HepG2 (cell line): ENCODE results near the gene DENND1C. TPM values are rescaled to one million over a fixed set of nuclear protein-coding genes. Genes with fewer than 3 reads are reported as not detected.
A peak's percentile ranks its signal among the peaks of the same experiment; 100 is the strongest.

Experiments used
- CENPX ChIP-seq: sonication (generic); formaldehyde crosslinking; IDR thresholded peaks from 2 replicates; pipeline ENCODE4 v1.9.0; 2021; ENCODE audit warnings: mild to moderate bottlenecking, missing genetic modification reagents, moderate library complexity
- CHD4 ChIP-seq: fragments of 200-600 bp; sonication (generic); IDR thresholded peaks from 2 replicates; pipeline ENCODE4 v1.7.0; 2017; ENCODE audit warnings: mild to moderate bottlenecking, low read length, borderline replicate concordance
- DNMT1 ChIP-seq: sonication (generic); formaldehyde crosslinking; IDR thresholded peaks from 2 replicates; pipeline ENCODE4 v1.5.1; 2020; ENCODE audit warnings: mild to moderate bottlenecking, missing genetic modification reagents
- DR1 ChIP-seq: sonication (generic); formaldehyde crosslinking; IDR thresholded peaks from 2 replicates; pipeline ENCODE4 v1.8.0; 2021; ENCODE audit warnings: mild to moderate bottlenecking, missing genetic modification reagents, inconsistent platforms
- HOXA7 ChIP-seq: sonication (generic); formaldehyde crosslinking; IDR thresholded peaks from 2 replicates; pipeline ENCODE4 v1.8.1; 2022; ENCODE audit warnings: mild to moderate bottlenecking, missing genetic modification reagents, moderate library complexity
- MXI1 ChIP-seq: IDR thresholded peaks from 3 replicates; pipeline ENCODE4 v1.6.1; 2012; ENCODE audit warnings: low read depth, low read length, inconsistent platforms, borderline replicate concordance
- MYC ChIP-seq: sonication (generic); formaldehyde crosslinking; IDR thresholded peaks from 2 replicates; pipeline ENCODE4 v1.9.0; 2021; ENCODE audit warnings: missing genetic modification reagents, borderline replicate concordance
- NR2F6 ChIP-seq, 2 experiments: IDR thresholded peaks; 2 replicates each; pipeline ENCODE4 v1.6.1; 2016; ENCODE audit warnings: antibody characterized with exemption in 1 of 2, mild to moderate bottlenecking in 1 of 2
- SAP130 ChIP-seq: IDR thresholded peaks from 2 replicates; pipeline ENCODE4 v1.6.1; 2016; ENCODE audit warnings: low read depth
- STAG1 ChIP-seq: sonication (generic); formaldehyde crosslinking; IDR thresholded peaks from 2 replicates; pipeline ENCODE4 v1.4.0; 2020; ENCODE audit warnings: missing genetic modification reagents
- TCF7L2 ChIP-seq: IDR thresholded peaks from 2 replicates; pipeline ENCODE4 v1.6.1; 2011; ENCODE audit warnings: mild to moderate bottlenecking, low read depth, low read length, moderate library complexity
- ZNF430 ChIP-seq: sonication (generic); formaldehyde crosslinking; IDR thresholded peaks from 2 replicates; pipeline ENCODE4 v1.9.0; 2021; ENCODE audit warnings: mild to moderate bottlenecking, missing genetic modification reagents
- ZNF563 ChIP-seq: sonication (generic); formaldehyde crosslinking; IDR thresholded peaks from 2 replicates; pipeline ENCODE4 v1.8.0; 2022; ENCODE audit warnings: mild to moderate bottlenecking, moderate library complexity, missing genetic modification reagents
- polyA plus RNA-seq, 8 experiments: library from polyadenylated mRNA; depleted of rRNA in 3 of 8; stranded (reverse) in 7 of 8; unstranded in 1 of 8; fragments of >200 nt; fragmentation: Illumina TruSeq in 4 of 8; extraction: Trizol in 4 of 8; gene quantifications; 2 replicates each; pipeline versions ENCODE4 v1.2.1 to v1.2.3, GENCODE V29; 2011 to 2016; ENCODE audit warnings: low read depth in 4 of 8, missing spikeins in 1 of 8, mixed read lengths in 1 of 8; ENCODE audit not compliant: insufficient read depth in 1 of 8
- total RNA-seq, 5 experiments: library from RNA; depleted of rRNA; stranded (reverse); fragments of >200 nt; fragmentation: Illumina TruSeq; extraction: Trizol; gene quantifications; 2 replicates each; pipeline ENCODE4 v1.2.3, GENCODE V29; 2016; ENCODE audit warnings: low read depth in 1 of 5
- TF ChIP-seq, protein P1 (sequence below): sonication (generic); formaldehyde crosslinking; IDR thresholded peaks from 2 replicates; pipeline ENCODE4 v1.5.1; 2020; ENCODE audit warnings: mild to moderate bottlenecking, missing genetic modification reagents, moderate library complexity
- TF ChIP-seq, protein P2 (sequence below): sonication (generic); formaldehyde crosslinking; conservative IDR thresholded peaks from 2 replicates; pipeline ENCODE4 v1.4.0; 2020; ENCODE audit warnings: mild to moderate bottlenecking, missing genetic modification reagents, moderate library complexity
- TF ChIP-seq, protein P3 (sequence below): sonication (generic); formaldehyde crosslinking; IDR thresholded peaks from 2 replicates; pipeline ENCODE4 v1.5.0; 2020; ENCODE audit warnings: mild to moderate bottlenecking, missing genetic modification reagents, moderate library complexity
- TF ChIP-seq, protein P4 (sequence below): sonication (generic); formaldehyde crosslinking; IDR thresholded peaks from 2 replicates; pipeline ENCODE4 v1.4.0; 2020; ENCODE audit warnings: missing genetic modification reagents

The DENND1C gene
- total and polyA plus RNA-seq, 2 of the 13 experiments (the other 11 are each of a cell fraction or from before 2014, with no cell fraction given), result 0.04 to 0.73 TPM

DNA sequence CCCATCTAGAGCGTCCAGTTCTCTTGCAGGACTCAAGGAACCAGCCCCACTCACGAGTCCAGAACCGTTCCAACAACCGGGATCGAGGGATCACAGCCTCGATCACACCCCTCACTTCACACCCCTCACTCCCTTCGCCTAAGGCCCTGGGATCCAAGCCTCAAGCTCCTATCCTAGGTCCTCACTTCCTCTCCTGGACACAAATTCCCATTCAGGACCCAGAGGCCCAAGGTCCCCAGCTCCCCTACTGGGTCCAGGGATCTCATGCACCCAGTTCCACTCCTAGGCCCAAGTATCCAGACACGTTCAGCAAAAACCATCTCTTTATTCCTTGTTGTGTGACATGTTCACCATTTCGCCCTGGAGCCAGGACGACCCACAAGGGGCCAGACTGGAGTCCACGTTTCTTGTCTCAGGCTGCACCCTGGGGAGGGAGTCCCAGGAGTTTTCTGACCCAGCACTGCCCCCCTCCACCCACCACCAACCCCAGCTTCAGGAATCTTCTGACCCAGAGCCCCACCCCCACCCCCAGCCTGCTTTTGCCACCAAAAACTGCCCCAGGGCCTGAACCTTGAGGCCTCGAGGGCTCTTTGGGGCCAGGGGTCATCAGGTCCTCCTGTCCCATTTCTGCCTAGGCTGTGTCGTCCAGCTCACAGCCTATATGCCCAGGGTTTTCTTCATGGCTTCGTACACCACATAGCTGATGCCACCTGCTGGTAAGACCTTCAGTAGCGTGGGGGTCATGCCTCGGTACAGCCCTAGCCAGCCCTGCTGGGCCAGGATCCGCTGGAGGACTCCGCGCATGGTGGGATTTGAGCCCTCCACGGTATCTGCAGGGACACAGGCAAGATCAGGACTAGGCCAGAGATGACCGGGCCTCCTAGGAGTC is 55.6 kb downstream of the DENND1C start (continued):
- TF ChIP-seq, protein P1, sequence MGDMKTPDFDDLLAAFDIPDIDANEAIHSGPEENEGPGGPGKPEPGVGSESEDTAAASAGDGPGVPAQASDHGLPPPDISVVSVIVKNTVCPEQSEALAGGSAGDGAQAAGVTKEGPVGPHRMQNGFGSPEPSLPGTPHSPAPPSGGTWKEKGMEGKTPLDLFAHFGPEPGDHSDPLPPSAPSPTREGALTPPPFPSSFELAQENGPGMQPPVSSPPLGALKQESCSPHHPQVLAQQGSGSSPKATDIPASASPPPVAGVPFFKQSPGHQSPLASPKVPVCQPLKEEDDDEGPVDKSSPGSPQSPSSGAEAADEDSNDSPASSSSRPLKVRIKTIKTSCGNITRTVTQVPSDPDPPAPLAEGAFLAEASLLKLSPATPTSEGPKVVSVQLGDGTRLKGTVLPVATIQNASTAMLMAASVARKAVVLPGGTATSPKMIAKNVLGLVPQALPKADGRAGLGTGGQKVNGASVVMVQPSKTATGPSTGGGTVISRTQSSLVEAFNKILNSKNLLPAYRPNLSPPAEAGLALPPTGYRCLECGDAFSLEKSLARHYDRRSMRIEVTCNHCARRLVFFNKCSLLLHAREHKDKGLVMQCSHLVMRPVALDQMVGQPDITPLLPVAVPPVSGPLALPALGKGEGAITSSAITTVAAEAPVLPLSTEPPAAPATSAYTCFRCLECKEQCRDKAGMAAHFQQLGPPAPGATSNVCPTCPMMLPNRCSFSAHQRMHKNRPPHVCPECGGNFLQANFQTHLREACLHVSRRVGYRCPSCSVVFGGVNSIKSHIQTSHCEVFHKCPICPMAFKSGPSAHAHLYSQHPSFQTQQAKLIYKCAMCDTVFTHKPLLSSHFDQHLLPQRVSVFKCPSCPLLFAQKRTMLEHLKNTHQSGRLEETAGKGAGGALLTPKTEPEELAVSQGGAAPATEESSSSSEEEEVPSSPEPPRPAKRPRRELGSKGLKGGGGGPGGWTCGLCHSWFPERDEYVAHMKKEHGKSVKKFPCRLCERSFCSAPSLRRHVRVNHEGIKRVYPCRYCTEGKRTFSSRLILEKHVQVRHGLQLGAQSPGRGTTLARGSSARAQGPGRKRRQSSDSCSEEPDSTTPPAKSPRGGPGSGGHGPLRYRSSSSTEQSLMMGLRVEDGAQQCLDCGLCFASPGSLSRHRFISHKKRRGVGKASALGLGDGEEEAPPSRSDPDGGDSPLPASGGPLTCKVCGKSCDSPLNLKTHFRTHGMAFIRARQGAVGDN (CRISPR knock-in tag), result peak; percentile 68
- TF ChIP-seq DR1 (CRISPR knock-in tag), result no peak
- TF ChIP-seq CHD4, result peak; percentile 75; the same call in 1 of the 2 replicates
- no peak for TF ChIP-seq CENPX (CRISPR knock-in tag)
- TF ChIP-seq ZNF563 (CRISPR knock-in tag), result 0 out of 2 replicates have a peak, but pooled peaks have one; percentile 10
- no peak for TF ChIP-seq MYC (CRISPR knock-in tag)
- 0 out of 2 replicates have a peak, but pooled peaks have one; percentile 18 for TF ChIP-seq ZNF430 (CRISPR knock-in tag)
- TF ChIP-seq, protein P2, sequence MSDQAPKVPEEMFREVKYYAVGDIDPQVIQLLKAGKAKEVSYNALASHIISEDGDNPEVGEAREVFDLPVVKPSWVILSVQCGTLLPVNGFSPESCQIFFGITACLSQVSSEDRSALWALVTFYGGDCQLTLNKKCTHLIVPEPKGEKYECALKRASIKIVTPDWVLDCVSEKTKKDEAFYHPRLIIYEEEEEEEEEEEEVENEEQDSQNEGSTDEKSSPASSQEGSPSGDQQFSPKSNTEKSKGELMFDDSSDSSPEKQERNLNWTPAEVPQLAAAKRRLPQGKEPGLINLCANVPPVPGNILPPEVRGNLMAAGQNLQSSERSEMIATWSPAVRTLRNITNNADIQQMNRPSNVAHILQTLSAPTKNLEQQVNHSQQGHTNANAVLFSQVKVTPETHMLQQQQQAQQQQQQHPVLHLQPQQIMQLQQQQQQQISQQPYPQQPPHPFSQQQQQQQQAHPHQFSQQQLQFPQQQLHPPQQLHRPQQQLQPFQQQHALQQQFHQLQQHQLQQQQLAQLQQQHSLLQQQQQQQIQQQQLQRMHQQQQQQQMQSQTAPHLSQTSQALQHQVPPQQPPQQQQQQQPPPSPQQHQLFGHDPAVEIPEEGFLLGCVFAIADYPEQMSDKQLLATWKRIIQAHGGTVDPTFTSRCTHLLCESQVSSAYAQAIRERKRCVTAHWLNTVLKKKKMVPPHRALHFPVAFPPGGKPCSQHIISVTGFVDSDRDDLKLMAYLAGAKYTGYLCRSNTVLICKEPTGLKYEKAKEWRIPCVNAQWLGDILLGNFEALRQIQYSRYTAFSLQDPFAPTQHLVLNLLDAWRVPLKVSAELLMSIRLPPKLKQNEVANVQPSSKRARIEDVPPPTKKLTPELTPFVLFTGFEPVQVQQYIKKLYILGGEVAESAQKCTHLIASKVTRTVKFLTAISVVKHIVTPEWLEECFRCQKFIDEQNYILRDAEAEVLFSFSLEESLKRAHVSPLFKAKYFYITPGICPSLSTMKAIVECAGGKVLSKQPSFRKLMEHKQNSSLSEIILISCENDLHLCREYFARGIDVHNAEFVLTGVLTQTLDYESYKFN (CRISPR knock-in tag), result no peak
- peak; percentile 63 for TF ChIP-seq STAG1 (CRISPR knock-in tag)
- TF ChIP-seq HOXA7 (CRISPR knock-in tag), result no peak
- TF ChIP-seq TCF7L2, result no peak
- TF ChIP-seq DNMT1, result no peak
- no peak for TF ChIP-seq NR2F6 (IDR thresholded peaks at IDR 0.05)
- 0 out of 2 replicates have a peak, but pooled peaks have one; percentile 28 for TF ChIP-seq NR2F6 (CRISPR knock-in tag; IDR thresholded peaks at IDR 0.05)
- 0 out of 3 replicates have a peak, but pooled peaks have one; percentile 20 for TF ChIP-seq MXI1
- TF ChIP-seq, protein P3, sequence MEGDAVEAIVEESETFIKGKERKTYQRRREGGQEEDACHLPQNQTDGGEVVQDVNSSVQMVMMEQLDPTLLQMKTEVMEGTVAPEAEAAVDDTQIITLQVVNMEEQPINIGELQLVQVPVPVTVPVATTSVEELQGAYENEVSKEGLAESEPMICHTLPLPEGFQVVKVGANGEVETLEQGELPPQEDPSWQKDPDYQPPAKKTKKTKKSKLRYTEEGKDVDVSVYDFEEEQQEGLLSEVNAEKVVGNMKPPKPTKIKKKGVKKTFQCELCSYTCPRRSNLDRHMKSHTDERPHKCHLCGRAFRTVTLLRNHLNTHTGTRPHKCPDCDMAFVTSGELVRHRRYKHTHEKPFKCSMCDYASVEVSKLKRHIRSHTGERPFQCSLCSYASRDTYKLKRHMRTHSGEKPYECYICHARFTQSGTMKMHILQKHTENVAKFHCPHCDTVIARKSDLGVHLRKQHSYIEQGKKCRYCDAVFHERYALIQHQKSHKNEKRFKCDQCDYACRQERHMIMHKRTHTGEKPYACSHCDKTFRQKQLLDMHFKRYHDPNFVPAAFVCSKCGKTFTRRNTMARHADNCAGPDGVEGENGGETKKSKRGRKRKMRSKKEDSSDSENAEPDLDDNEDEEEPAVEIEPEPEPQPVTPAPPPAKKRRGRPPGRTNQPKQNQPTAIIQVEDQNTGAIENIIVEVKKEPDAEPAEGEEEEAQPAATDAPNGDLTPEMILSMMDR (CRISPR knock-in tag), result peak; percentile 73
- no peak for TF ChIP-seq SAP130
- TF ChIP-seq, protein P4, sequence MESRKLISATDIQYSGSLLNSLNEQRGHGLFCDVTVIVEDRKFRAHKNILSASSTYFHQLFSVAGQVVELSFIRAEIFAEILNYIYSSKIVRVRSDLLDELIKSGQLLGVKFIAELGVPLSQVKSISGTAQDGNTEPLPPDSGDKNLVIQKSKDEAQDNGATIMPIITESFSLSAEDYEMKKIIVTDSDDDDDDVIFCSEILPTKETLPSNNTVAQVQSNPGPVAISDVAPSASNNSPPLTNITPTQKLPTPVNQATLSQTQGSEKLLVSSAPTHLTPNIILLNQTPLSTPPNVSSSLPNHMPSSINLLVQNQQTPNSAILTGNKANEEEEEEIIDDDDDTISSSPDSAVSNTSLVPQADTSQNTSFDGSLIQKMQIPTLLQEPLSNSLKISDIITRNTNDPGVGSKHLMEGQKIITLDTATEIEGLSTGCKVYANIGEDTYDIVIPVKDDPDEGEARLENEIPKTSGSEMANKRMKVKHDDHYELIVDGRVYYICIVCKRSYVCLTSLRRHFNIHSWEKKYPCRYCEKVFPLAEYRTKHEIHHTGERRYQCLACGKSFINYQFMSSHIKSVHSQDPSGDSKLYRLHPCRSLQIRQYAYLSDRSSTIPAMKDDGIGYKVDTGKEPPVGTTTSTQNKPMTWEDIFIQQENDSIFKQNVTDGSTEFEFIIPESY (CRISPR knock-in tag), result peak; percentile 96
